ENCODE data around the gene FKBP1A.
"Not testable (repeated sequence)": the region's sequence is repeated elsewhere in the genome, so short reads cannot be mapped to it uniquely, and the experiment has no call there.

The FKBP1A gene

GRCh38 chr20:1399678-1400366 lies 7.0 kb upstream of the FKBP1A start:
- not testable (repeated sequence) for H3K9me3 Mint-ChIP-seq, H3K4me3 Mint-ChIP-seq, H3K27ac Mint-ChIP-seq

GRCh38 chr20:1398185-1398584 lies 5.3 kb upstream of the FKBP1A start:
- H3K9me3 Mint-ChIP-seq; H3K36me3 Mint-ChIP-seq (ENCODE audit: low read depth); H3K4me3 Mint-ChIP-seq; H3K27ac Mint-ChIP-seq: not testable (repeated sequence)
- H3K27me3 Mint-ChIP-seq (ENCODE audit: low read depth) = peaks cover 42% of the 10 kb centered on the region
- peaks cover 22% of the 10 kb centered on the region for H3K4me1 Mint-ChIP-seq (ENCODE audit: low read depth)

More at GRCh38 chr20:1399678-1400366, 7.0 kb upstream of the FKBP1A start:
- peaks cover 17% of the 10 kb centered on the region for H3K4me1 Mint-ChIP-seq (ENCODE audit: low read depth)
- not testable (repeated sequence) for H3K36me3 Mint-ChIP-seq (ENCODE audit: low read depth)
- peaks cover 34% of the 10 kb centered on the region for H3K27me3 Mint-ChIP-seq (ENCODE audit: low read depth)

DNA sequence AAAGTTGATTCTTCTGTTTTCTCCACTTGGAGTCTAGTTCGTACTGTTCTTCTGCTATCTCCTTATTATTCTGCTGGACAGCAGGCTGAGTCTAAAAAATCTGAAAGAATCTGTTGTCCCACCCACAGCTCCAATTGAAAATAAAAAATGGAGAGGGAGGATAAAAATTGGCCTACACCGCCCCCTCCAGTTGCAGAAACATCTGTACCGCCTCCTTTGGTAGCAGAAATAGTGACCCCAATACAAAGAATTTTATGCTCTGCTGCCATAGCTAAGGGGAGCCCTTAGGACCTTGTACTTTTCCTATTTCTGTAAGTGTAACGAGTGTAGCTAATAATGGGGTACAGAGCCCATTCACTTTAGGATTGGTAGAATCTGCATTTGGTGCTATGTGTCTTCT lies 4.9 kb upstream of the FKBP1A start:
- peaks cover 42% of the 10 kb centered on the region for H3K27me3 Mint-ChIP-seq (ENCODE audit: low read depth)
- H3K27ac Mint-ChIP-seq = no peak overlapping the region
- H3K9me3 Mint-ChIP-seq = peaks cover 10% of the 10 kb centered on the region
- peaks cover 2% of the 10 kb centered on the region for H3K36me3 Mint-ChIP-seq (ENCODE audit: low read depth)
- H3K4me3 Mint-ChIP-seq = no peak overlapping the region
- H3K4me1 Mint-ChIP-seq (ENCODE audit: low read depth) = peaks cover 23% of the 10 kb centered on the region

DNA sequence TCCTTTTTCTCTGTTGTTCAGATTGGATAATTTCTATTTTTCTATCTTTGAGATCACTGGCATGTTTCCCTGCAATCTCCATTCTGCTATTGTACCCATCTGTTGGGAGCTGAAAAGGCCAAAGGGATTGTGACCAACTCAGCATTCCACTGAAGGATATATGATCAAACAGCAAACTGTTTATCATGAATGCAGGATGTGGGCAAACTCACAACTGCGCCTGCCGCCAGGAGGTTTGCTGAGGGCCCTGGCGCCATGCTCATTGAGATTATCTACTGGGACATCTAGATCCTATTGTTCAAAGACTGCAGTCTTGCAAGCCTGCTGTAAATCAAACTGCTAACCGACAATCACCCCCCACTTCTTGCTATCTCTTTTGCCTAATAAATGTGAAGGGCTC lies 3.8 kb upstream of the FKBP1A start:
- Mint-ChIP-seq H3K36me3 (ENCODE audit: low read depth) (peaks cover 4% of the 10 kb centered on the region), H3K4me3 (no peak overlapping the region), H3K27me3 (ENCODE audit: low read depth) (peaks cover 37% of the 10 kb centered on the region), H3K9me3 (peaks cover 10% of the 10 kb centered on the region), H3K4me1 (ENCODE audit: low read depth) (peaks cover 22% of the 10 kb centered on the region), H3K27ac (peak overlapping the region; percentile 14)

GRCh38 chr20:1396264-1396663 lies 3.4 kb upstream of the FKBP1A start:
- H3K4me3 Mint-ChIP-seq = no peak overlapping the region
- peak overlapping the region; percentile 14 for H3K27ac Mint-ChIP-seq
- H3K27me3 Mint-ChIP-seq (ENCODE audit: low read depth) = peaks cover 37% of the 10 kb centered on the region
- peaks cover 26% of the 10 kb centered on the region for H3K4me1 Mint-ChIP-seq (ENCODE audit: low read depth)
- peaks cover 10% of the 10 kb centered on the region for H3K9me3 Mint-ChIP-seq
- H3K36me3 Mint-ChIP-seq (ENCODE audit: low read depth) = peaks cover 4% of the 10 kb centered on the region

GRCh38 chr20:1394686-1395085 lies 1.8 kb upstream of the FKBP1A start:
- H3K27ac Mint-ChIP-seq = no peak overlapping the region
- H3K9me3 Mint-ChIP-seq = peaks cover 10% of the 10 kb centered on the region
- no peak overlapping the region for H3K4me3 Mint-ChIP-seq
- peaks cover 41% of the 10 kb centered on the region for H3K4me1 Mint-ChIP-seq (ENCODE audit: low read depth)
- peaks cover 8% of the 10 kb centered on the region for H3K36me3 Mint-ChIP-seq (ENCODE audit: low read depth)
- H3K27me3 Mint-ChIP-seq (ENCODE audit: low read depth) = peaks cover 37% of the 10 kb centered on the region

DNA sequence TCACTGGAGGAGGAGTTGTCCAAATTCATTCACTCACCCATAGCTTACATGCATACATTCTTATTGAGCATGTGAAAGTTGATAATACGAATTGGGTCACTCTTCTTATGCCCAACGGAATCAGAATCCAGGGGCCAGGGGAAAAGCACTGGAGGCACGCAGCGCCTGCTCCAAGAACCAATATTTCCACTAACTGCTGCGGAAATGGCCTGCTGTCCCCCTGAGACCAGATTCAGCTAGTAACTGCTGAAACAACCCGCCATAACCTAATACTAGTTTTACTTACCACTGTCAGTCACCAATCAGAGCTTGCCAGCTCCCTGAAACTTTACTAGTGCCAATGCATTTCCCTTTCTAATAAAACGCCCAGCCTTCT lies 641 bp upstream of the FKBP1A start:
- peaks cover 15% of the 10 kb centered on the region for H3K36me3 Mint-ChIP-seq (ENCODE audit: low read depth)
- H3K27ac Mint-ChIP-seq = peak overlapping the region; percentile 62
- peaks cover 50% of the 10 kb centered on the region for H3K4me1 Mint-ChIP-seq (ENCODE audit: low read depth)
- H3K4me3 Mint-ChIP-seq = peak overlapping the region; percentile 90
- peaks cover 10% of the 10 kb centered on the region for H3K9me3 Mint-ChIP-seq
- peaks cover 30% of the 10 kb centered on the region for H3K27me3 Mint-ChIP-seq (ENCODE audit: low read depth)

DNA sequence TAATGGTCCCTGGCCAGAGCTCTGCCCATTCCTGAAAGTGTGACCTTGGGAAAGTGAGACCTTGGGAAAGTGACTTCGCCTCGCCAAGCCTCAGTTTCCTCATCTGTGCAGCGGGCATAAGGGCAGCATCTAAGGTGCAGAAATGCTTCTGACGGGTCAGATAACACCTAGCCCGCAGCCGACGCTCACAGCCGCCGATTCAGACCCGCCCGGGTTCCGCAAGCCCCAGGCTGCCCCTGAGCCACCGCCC lies 486 bp downstream of the FKBP1A start:
- H3K4me3 Mint-ChIP-seq = peak overlapping the region; percentile 91
- H3K27ac Mint-ChIP-seq = peak overlapping the region; percentile 78
- H3K36me3 Mint-ChIP-seq (ENCODE audit: low read depth) = peaks cover 15% of the 10 kb centered on the region
- H3K27me3 Mint-ChIP-seq (ENCODE audit: low read depth) = peaks cover 29% of the 10 kb centered on the region
- H3K9me3 Mint-ChIP-seq = peaks cover 10% of the 10 kb centered on the region
- peaks cover 59% of the 10 kb centered on the region for H3K4me1 Mint-ChIP-seq (ENCODE audit: low read depth)

DNA sequence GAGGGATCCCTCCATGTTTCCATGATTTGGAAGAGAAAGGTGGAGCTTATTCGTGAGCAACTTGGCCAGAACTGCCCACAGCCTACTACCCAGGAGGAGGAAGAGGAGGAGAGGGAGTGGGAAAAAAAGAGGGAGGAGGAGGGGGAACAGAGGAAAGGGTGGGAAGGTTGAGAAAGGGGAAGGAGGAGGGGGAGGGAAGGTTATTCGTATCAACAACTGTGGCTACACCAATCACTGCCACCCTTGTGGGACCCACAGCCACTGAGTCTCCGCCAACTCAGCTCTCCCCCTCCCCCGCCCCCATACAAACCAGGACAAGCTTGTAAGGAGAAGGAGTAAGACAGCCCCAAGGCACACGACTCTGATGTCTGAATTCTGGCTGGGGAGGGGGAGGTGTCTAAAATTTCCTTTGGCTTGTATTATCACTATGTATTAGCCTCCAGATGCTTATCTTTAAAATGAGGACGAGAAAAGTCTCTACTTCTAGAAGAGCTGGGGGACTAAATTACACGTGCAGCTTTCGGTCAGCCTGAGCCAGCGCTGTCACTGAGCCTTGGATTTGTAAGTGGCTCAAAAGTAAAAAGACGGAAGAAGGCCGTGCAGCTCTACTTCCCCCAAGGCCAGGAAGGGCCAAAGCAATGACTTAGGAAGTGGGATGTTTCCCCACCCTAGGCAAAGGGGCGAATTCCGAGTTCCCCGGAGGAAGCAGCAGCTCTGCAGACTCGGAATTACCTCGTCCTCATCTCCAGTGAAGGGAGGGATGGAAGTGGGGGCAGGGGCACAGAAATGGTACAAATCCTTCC lies 1.0 kb downstream of the FKBP1A start:
- Mint-ChIP-seq H3K27me3 (ENCODE audit: low read depth) (peaks cover 25% of the 10 kb centered on the region), H3K4me3 (peak overlapping the region; percentile 91), H3K9me3 (peaks cover 5% of the 10 kb centered on the region), H3K36me3 (ENCODE audit: low read depth) (peaks cover 13% of the 10 kb centered on the region), H3K27ac (peak overlapping the region; percentile 81), H3K4me1 (ENCODE audit: low read depth) (peaks cover 59% of the 10 kb centered on the region)

DNA sequence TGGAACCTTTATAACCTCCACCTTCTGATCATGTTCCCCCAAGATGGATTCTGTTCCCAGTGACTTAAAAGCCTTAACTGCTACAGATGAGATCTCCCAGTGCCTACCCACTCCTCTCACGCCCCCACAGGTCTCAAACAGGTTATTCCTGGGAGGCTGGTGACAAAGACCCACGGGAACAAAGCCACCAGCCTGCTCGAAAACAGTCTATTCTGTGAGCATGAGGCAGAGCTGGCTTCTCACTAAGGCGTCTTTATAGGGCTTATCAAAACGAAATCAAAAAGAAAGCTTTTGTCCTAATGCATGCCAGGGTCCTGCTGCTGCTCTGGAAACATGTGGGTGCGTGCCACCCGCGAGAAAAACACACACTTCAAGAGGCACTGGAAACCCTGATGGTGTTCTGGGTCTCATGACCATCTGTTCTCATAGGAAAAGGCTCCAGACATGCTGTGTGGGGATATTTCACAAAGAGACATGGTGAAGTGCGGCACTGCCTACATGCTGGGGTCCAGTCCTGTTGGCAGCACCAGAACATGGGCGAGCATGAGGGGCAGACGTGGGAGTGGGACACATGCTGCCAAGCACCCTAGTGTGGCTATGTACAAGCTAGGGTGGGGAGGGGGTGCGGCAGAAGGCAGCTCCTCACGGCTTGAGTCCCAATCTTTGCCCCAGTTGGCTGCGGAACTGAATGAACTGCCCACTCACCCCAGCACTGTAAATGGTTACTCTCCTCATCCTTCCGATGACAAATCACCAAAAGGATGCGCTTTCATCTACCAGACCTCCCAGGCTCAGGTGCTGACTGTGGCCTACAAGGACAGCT lies 2.1 kb downstream of the FKBP1A start:
- H3K27ac Mint-ChIP-seq = peak overlapping the region; percentile 81
- peaks cover 62% of the 10 kb centered on the region for H3K4me1 Mint-ChIP-seq (ENCODE audit: low read depth)
- H3K4me3 Mint-ChIP-seq = peak overlapping the region; percentile 91
- no peaks in the 10 kb centered on the region for H3K9me3 Mint-ChIP-seq
- peaks cover 18% of the 10 kb centered on the region for H3K27me3 Mint-ChIP-seq (ENCODE audit: low read depth)
- H3K36me3 Mint-ChIP-seq (ENCODE audit: low read depth) = peaks cover 21% of the 10 kb centered on the region

DNA sequence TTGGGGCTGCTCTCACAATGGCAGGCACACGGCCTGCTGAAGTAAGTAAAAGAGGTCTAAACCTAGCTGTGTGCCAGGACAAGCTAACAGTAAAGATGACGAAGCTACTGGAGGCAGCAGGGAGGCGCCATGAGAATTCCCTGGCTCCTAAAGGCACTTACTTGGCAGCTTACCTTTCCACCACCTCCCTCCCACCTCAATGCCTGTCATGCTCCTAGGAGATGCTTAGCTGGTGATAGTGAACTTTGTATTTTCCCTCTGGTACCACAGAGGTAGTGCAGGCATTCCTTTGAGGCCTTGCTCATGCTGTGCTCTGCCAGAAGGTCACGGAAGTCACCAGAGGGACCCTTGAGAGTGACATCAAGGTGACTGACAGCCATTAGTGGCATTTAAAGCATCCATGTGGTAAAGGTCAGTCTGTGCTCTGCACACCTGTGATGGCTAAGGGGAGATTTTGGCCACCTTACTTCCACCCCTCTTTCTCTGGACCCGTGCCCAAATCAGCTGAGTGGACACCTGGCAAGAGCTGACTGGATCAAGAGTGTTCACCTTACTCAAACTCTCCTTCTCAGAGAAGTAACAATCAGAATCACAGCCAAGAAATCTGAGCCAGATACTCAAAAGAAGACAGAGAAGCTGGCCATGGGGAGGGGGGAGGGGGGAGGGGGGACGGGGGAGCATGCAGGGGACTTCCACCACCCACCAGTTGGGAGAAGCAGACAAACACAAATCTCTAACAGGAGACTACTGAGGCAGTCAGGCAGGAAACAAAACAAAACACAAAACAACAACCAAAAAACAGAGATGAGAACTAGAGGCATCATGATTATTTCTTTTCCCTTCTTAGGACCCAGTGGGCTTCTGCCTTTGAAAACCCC lies 2.9 kb downstream of the FKBP1A start:
- Mint-ChIP-seq H3K36me3 (ENCODE audit: low read depth) (peaks cover 25% of the 10 kb centered on the region), H3K9me3 (no peaks in the 10 kb centered on the region), H3K4me3 (peak overlapping the region; percentile 91), H3K27me3 (ENCODE audit: low read depth) (peaks cover 10% of the 10 kb centered on the region), H3K4me1 (ENCODE audit: low read depth) (peaks cover 61% of the 10 kb centered on the region), H3K27ac (peak overlapping the region; percentile 94)

DNA sequence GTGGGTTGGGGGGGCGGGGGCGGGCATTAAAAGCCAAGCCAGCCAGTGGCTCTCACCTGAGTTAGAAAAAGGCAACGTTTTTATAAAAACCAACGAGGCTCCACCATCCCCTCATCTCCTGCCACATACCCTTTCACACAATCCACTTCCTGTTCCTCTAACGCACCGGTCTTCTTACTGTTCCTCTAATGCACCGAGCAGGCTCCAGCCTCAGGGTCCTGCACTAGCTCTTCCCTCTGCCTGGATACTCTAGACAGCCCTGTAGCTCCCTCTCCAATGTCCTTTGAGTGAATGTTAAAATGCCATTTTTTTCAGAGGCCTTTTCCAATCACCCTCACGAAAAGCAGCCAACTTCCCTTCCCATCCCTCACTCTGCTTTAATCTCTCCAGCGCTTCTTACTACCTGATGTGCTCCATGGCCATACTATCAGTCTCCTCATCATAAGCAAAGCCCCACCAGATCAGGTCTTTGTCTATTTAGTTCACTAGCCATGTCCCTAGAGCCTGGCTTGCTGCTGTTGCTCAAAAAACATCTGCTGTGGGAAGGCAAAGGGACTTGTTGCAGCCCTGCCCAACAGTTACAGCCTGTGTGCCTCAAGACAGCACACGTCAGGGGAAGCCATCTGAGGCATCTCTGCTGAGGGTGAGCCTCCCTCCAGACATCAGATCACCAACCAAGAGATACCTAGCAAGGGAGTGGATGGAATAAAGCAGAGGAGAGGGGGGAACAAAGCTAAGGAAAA lies 3.9 kb downstream of the FKBP1A start:
- Mint-ChIP-seq H3K4me3 (peak overlapping the region; percentile 84), H3K27me3 (ENCODE audit: low read depth) (peaks cover 1% of the 10 kb centered on the region), H3K36me3 (ENCODE audit: low read depth) (peaks cover 25% of the 10 kb centered on the region), H3K9me3 (no peaks in the 10 kb centered on the region), H3K27ac (peak overlapping the region; percentile 94), H3K4me1 (ENCODE audit: low read depth) (peaks cover 61% of the 10 kb centered on the region)

GRCh38 chr20:1388253-1388652 lies 4.6 kb downstream of the FKBP1A start:
- Mint-ChIP-seq H3K27ac (peak overlapping the region; percentile 94), H3K27me3 (ENCODE audit: low read depth) (no peaks in the 10 kb centered on the region), H3K36me3 (ENCODE audit: low read depth) (peaks cover 27% of the 10 kb centered on the region), H3K4me1 (ENCODE audit: low read depth) (peaks cover 56% of the 10 kb centered on the region), H3K4me3 (peak overlapping the region; percentile 84), H3K9me3 (no peaks in the 10 kb centered on the region)
